Forelimb muscle (tissue), 1 donor: ENCODE results near the gene NKD1. TPM values are rescaled to one million over a fixed set of nuclear protein-coding genes. Genes with fewer than 3 reads are reported as not detected.

Experiments
- DNase-seq: peaks from one replicate; pipeline ENCODE4 v3.0.0-alpha.2; 2013; ENCODE audit warnings: low read depth
- polyA plus RNA-seq: library from polyadenylated mRNA; unstranded; fragments of 120-200 nt; gene quantifications from one replicate; pipeline ENCODE4 v1.2.1, GENCODE V29; 2013; ENCODE audit not compliant: insufficient read length

The NKD1 gene
- polyA plus RNA-seq, 1 donor: 9.0 TPM

DNA sequence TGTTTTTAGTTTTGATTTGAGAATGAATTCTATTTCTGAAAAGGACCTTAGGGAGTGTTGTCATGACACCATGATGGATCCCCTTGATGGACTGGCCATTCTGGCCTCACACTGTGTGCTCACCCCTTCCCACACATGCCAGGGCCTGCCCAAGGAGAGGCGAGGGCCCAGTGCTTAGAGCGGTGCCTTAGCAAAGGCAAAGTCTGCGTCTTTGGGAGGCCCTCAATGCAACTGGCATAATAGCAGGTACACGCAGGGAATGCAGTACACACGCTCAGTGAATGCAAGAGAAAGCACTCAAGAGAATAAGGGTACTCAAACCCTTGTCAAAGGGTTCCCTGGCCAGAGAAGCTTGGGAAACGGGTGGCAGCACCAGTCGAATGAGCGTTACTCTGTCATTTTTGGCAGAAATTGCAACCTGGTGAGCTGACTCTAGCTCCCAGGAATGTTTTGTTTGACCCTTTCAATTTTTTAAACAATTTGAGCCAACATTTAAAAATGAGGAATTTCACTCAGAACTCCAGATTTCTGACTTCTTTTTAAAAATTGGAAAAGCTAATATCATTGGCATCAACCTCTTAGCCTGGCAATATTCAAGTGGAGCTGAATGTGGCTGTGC lies 32.1 kb downstream of the NKD1 start:
- no peak for DNase-seq

DNA sequence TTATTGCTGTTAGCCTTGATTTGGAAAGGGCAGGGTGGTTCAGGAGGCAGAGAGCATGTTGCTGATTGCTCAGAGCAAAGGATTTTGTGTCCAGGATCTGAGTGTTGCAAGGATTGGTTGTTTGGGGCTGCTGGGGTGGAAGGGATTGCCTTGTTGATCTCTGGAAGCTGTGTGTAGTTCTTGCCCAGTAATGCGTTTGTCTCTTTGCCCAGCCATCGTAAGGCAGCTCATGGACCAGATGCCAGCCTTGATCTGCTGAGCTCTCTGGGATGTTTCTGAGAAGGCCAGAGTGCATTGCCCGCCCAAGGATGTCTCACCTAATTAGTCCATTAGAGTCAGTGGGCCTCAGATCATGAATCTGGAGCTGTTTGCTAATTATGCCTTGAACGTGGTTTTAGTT lies 33.6 kb downstream of the NKD1 start:
- DNase-seq: no peak

DNA sequence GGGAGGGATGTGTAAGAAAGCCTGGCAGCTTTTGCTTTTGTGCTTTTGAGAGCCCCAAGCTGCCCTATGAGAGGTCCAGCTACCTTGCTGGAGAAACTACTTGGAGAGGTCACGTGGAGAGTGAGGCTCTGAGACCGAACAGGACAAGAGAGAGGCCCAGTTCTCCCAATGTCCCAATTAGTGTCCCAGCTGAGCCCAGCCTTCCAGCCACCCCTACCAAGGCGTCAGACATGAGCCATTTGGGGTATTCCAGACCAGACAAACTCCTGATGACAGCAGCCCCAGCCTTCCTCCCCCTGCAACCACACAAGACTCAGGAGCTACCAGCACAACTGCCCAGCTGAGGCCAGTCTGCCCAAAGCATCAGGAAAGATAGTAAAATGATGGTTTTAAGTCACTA lies 35.0 kb downstream of the NKD1 start:
- DNase-seq: no peak

DNA sequence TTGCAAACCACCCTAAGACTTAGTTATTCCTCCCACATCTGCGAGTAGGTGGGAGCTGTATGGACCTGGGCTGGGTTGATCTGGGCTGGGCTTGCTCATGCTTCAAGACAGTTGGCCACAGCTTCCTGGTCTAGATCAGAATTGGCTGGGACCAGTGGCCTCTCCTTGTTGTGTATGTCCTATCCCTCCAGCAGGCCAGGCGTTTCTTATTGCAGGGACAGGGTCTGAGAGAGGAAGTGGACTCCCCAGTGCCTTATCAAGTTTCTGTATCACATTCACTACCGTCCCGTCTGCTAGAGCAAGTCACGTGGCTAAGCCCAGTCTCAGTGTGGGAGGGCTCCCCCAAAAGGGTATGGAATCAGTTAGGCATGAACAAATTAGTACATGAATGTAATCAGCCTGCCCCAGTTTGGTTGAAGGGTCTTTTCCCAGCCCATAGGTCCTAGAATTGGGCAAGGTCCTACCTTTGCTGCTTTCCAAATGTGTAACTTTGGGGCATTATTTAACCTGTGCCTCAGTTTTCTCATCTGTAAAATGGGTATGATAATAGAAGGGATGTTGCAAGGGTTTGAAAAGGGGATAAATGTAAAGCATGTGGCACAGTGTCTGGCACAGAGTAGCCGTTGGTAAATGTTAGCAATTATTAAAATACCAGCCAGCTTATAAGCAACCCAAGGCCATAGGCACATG lies 36.0 kb downstream of the NKD1 start:
- DNase-seq: no peak

DNA sequence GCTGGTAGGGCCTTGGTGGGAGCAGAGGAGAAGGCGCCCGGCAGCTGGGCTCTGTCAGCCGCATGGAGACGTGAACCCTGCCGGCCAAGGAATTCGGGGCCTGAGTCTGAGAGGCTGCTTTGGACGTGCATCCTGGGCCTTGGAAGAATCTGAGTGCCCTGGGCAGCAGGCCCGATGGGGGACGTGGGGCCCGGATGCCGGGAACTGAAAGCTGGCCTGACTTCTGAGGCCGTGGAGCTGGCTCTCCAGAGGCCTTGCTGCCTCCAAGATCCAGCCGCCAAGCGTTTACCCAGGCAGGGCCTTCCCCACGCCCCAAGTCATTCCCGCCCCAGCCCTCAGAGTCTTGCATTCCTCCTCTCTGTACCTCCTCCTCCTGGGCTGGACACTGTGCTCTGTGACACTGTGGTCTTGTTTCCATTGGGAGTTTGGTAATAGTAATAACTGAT lies 37.2 kb downstream of the NKD1 start:
- no peak for DNase-seq

DNA sequence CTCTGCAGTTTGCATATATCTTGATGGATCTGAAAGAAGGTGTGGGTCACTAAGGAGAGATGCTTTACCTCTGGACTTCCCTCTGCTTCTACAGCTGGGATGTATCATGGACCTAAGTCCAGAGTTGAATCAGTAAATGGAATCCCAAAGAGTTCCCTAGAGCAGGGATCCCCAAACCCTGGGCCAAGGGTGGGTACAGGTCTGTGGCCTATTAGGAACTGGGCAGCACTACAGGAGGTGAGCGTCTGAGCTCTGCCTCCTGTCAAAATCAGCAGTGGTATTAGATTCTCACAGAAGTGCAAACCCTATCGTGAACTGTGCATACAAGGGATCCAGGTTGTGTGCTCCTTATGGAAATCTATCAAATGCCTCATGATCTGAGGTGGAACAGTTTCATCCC lies 39.3 kb downstream of the NKD1 start:
- no peak for DNase-seq

DNA sequence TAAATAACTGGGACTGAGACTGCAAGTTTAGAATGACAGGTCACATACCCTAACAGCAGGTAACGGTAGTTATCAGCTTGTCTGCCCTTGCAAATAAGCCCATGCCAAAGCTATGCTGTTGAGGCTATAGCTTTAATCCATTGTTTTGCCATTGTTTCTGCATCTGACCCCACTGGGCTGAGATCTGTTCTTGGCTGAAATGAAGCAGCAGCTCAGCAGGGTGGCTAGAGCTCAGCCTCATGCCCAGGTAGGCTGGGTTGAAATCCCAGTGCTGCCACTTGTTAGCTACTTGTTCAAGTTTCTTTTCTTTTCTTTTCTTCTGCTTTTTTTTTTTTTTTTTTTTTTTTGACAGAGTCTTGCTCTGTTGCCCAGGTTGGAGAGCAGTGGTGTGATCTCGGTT lies 40.1 kb downstream of the NKD1 start:
- DNase-seq: no peak

DNA sequence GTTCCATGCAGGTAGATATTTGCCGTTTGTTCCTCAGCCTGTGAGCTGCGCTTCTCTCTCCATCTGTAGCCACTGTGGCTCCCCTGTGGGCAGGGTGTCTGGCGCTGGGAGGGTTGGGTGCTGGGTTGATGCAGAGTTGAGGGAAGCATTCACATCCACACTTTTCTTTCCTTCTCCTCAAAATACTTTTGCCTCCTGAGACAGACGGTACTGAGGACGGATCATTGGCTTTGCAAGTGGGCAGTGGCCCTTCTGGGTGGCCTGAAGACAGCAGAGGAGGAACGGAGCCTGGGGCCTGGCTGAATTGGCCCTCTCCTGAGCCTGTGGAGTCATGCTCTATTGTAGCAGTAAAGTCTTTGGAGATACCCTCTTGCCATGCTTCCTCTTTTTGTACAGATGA lies 43.0 kb downstream of the NKD1 start:
- no peak for DNase-seq

DNA sequence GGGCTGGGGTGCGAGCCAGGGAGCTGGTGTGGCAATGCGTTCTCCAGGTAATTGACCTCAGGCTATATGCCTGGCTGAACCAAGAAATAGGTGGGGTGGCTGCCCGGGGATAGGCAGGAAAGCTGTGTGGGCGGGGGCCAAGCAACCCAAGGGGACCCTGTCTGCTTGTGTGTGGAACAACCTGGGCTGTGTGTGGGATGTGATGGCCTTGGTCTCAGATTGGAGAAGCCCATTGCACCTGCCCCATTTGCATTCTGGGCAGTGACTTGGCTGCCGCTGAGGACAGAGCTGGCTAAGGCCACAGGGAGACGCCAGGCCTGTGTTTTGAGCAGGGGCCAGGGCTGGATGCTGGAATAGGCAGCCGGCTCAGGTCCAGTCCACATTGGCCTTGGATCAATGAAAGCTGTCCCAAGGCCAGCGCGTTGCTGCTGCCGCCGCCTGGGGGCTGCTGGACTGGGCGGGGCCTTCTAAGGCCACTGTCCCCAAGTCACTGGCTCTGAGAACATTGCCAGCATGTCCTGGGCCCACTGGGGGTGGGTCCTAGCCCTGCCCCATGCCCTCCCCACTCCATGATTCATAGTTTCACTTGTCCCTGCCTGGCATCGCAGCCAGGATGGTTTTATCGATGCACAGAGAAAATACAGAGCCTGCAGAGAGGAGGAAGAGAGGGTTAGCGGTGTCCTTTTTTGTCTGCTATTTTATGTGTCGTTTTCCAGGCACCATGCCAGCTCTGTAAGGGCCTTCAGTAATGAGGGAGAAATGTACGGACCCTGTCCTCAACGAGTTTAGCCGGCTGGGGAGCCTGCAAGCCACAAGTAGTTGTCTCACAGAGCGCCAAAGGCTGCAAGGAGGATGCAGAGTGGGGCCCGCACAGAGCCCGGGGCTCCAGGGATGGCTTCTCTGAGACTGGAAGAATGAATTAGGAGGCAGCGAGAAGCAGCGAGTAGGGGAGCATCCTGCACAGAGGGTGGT lies 43.9 kb downstream of the NKD1 start:
- no peak for DNase-seq

DNA sequence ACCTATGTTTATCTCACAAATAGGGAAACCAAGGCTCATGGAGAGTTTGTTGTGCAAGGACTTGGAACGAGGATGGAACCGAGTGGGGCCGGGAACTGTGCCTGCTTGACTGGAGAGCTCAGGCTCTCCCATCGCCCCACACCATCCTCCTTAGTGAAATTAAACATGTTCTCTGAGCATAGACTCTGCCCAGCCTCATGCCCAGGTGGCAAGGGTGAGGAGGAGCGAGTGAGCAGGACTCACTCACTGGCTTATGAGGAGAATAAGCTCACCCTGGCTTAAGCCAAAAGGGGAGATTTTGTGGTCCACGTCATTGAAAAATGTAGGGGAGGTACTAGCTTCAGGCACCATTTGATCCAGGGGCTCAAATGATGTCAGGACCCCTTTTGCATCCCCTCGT lies 44.8 kb downstream of the NKD1 start:
- DNase-seq: no peak

DNA sequence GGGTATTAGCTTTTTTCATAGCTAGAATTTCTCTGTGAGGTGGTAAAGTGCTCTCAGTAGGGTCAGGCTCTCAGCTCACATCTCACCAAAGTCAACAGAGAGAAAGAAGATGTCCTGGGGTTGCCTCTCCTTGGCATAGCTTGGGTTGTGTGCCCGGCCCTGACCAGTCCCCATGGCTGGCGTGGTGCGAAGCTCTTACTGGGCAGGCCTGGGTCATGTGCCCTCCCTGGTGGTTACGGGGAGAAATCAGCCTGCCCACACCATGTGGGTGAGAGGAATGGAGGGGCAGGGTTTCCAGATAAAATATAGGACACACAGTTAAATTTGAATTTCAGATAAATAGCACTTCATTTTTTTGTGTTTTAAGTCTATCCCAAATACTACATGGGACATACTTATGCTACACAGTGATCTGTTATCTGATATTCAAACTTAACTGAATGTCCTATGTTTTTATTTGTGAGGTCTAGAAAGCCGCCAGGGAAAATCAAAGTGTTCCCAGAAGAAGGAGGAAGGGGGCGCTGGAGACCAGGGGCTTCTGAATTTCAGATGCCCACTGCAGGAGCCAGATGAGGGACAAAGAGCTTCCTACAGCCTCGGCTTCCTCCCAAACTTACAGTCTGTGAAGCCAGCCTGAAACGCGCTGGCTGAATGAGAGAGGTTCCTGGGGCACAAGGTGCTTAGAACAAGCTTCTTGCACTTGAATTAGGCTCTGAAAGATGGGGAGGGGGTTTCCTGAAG lies 45.4 kb downstream of the NKD1 start:
- no peak for DNase-seq

DNA sequence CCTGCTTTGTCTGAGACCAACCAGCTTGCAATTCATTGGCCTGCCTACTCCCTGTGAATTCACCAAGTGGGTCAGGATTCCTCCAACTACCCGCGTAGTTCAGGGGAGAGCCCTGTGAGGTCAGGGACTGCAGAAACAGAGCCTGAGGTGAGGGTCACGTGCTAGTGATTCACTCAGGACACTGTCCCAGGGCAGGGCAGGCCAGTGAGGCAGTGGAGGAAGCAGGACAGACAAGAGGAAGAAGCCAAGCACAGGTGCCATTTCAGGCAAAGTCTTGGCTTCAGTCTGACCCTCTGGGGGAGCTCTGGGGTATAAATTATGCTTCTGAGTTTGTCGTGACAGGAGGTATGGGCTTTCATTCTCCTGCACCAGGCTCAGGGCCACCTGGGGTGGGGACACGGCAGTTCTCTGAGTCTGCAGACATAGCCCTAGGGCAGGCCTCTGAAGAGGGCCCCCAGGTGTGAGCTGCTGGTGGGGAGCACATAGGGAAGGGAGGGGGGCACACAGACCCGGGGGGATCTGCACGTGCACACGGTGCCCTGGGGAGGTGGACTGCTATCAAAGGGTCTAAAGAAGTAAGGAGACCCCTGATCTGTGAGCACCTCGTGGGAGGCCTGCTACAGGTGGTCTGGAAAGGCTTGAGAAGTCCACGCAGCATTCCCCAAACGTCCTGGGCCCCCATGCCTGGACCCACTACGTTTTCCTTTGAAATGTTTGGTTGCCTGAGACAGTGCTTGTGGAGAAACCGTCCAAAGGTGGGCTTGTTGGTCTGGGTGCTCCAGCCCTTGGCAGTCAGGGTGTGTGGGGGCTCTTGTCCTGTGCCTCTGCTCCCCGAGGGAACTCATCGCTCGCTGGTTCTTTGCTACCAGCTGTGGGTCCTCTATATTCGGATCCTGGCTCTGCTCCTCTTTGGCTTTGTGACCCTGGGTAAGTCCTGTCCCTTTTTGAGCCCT lies 46.4 kb downstream of the NKD1 start:
- DNase-seq: no peak

DNA sequence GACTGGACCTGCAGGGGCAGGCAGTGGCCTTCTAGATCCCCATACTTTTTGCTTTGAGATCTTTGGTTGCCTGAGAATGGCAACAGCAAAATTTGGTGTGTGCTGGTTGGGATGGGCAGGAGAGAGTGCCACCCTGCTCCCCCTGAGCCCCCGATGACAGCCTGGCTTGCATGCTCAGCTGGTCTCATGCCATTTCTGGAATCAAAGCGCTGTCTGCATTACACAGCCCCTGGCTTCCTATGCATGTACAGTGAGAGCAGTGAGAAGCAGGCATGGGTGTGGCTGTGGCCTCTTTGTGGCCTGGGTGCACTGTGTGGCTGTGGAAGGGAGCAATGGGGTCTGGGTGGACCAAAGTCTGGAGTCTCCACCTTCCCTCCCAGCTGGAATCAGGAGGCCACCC lies 47.7 kb downstream of the NKD1 start:
- no peak for DNase-seq

DNA sequence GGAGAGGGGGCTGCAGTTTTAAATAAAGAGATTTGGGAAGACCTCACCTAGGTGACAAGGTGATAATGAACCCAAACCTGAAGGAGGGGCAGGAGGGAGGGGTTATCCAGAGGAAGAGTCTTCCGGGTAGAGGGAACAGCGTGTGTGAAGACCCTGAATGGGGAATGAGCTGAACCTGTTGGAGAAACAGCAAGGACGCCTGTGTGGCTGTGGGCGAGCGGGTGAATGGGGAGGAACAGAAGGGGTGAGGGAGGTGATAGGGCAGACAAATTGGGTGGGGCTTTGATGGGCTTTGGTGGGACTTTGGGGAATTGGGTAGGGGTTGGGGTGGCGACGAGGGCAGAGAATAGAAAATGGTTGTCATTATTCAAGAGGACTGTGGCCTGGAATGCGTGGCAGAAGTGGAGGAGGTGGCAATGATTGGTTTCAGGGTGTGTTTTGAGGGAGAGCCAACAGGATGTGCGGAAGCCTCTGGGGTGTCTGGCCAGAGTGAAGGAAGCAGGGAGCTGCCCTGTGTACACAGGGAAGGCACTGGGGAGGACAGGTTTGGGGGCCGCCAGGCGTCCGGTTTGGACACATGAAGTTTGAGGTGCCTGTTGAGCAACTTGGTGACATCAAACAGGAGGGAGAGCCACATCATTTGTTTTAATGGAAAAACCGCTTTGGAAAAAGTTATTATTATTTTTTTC lies 48.7 kb downstream of the NKD1 start:
- no peak for DNase-seq

DNA sequence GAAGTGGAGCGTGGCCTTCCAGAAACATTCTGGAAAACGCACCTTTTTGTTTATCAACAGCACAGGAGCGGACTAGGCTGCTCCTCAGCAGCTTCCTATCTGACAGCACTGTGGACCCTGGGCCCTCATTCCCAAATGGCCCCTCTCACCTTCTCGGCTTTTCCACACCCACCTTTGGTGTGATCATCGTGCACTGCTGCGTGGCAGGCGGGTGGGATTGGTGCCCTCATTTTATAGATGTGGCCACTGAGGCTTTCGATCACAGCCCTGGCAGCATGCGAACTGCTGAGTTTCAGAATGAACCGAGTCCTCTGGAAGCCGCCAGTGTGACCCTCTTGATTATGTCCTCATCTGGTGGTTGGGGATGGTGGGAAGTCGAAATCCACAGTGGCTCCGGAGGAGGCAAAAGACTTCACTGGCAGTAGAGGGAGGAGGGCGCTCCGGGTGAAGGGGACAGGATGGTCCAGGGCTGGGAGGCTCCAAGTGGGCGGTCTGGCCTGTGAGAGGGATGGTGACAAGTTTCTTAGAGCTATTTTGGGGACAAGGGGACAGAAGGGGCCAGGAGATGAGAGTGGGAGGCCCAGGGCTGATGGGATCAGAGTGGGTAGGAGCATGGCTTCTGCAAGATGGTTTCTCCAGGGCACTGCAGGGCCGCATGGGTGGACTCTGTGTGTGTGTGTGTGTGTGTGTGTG lies 49.5 kb downstream of the NKD1 start:
- no peak for DNase-seq

DNA sequence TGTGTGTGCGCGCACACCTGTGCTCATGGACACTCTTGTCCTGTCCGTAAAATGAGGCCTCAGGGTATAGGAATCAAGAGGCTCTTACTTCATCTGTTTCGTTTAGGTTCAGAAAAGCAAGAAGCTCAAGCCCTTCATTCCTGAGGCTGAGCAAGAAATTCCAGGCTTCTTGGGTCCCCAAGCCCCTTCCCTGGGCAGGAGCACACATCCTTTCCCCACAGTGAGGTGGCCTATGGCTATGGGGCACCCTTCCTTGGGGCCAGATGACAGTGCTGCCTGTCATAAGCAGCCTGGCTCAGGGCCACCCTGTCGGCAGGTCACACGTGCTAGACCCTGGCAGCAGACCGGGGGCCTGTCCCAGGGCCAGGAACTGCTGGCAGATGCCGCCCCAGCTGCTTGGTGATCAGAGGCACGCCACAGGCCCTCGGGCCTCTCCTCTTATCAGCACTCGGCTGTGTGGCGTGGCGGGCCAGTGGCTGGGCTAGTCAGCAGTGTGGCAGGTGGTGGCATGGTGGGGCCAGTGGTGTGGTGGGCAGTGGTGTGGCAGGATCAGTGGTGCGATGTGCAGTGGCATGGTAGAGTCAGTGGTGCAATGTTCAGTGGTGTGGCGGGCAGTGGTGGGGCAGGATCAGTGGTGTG lies 50.2 kb downstream of the NKD1 start:
- no peak for DNase-seq

DNA sequence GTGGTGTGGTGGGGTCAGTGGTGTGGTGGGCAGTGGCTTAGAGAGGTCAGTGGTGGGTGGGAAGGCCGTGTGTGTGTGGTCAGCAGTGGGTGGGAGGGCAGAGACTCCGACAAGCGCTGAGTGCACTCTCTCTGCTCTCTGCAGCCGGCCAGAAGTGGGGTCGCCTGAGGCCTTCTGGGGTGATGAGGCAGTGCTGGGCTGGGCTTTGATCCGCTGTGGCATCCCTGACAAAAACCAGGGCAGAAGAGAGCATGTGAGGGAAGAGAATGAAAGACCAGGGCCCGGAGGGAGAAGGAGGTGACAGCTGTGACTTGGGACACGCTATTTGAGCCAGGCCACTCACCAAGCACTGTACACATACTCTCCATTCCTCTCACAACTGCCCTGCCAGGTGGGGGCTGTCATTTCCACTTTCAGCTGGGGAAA lies 50.8 kb downstream of the NKD1 start:
- no peak for DNase-seq

DNA sequence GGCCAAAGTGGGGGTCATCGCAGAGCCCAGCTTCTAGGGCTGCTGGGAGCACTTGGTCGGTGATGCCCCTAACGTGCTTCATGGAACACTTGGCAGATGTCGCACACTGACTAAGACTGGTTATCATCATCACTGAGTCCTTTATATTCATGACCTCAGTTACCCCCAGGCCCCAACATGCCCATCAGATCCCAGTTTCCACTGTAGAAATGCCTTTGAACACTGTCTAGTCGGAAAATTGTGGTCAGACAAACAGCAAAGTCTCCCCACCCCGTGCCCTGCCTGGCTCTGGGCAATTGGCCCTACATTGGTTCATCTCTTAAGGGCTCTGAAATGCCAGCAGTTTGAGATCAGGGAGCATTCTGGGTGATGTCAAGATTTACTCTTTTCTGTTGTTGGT lies 51.3 kb downstream of the NKD1 start:
- no peak for DNase-seq
